Measurements from ENCODE around the gene SLC50A1. TPM values are rescaled to one million over a fixed set of nuclear protein-coding genes. Genes with fewer than 3 reads are reported as not detected.

SLC50A1 gene
- total RNA-seq, 1 experiment from 2014 or later, result 67.4 TPM

DNA sequence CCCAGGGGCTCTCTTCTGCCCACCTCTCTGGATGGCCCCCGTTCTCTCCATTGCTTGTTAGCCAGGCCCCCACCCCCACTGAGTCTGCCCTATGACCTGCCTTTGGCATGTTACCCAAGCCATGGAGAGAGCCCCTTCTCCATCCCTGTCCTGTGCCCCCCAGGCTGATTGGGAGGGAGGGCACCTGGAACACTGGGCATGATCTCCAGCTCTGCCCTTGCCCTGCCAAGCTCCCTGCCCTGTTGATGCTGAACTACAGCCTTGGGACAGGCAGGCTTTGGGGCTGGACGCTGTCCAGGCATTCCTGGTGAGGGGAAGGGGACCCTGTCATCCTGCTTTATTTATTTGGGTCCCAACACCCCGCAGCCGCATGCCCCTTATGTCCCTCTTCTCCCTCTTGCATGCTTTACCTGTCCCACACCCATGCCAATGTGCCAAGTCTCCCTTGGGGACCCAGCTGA lies 48.7 kb downstream of the SLC50A1 start:
- BruUV-seq (replicated peaks), result no TSS peak
- in situ Hi-C loops (cut with HindIII; ENCODE audit: low pct_unique_long_range_greater_than_20kb, low sequenced_read_pairs), result no loop called here
- Histone ChIP-seq H3K4me3 (ENCODE audit: low read depth in 2 of 2, low read length in 2 of 2) (no peak overlapping the region), H3K36me3 (ENCODE audit: control insufficient read depth, insufficient read depth, low read length) (no peaks in the 10 kb centered on the region), H3K4me1 (ENCODE audit: control insufficient read depth, insufficient read depth, low read length) (peaks cover 2% of the 10 kb centered on the region), H3K27me3 (ENCODE audit: control insufficient read depth, insufficient read depth, low read length) (no peaks in the 10 kb centered on the region), H3K27ac (ENCODE audit: low read length) (no peak overlapping the region), H3K9me3 (ENCODE audit: control insufficient read depth, insufficient read depth, low read depth, low read length) (no peaks in the 10 kb centered on the region)
- no peak for DNase-seq (ENCODE audit: low read depth, low spot score)
- no peak for ATAC-seq
- ChIA-PET POLR2A (interaction anchor here (0.6 kb wide), 1 partner anchor 99 kb away, joined by 3 read pairs; no protein-coding TSS in a partner anchor), CTCF (no interaction called here)
- TF ChIP-seq, protein P1, sequence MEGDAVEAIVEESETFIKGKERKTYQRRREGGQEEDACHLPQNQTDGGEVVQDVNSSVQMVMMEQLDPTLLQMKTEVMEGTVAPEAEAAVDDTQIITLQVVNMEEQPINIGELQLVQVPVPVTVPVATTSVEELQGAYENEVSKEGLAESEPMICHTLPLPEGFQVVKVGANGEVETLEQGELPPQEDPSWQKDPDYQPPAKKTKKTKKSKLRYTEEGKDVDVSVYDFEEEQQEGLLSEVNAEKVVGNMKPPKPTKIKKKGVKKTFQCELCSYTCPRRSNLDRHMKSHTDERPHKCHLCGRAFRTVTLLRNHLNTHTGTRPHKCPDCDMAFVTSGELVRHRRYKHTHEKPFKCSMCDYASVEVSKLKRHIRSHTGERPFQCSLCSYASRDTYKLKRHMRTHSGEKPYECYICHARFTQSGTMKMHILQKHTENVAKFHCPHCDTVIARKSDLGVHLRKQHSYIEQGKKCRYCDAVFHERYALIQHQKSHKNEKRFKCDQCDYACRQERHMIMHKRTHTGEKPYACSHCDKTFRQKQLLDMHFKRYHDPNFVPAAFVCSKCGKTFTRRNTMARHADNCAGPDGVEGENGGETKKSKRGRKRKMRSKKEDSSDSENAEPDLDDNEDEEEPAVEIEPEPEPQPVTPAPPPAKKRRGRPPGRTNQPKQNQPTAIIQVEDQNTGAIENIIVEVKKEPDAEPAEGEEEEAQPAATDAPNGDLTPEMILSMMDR (IDR thresholded peaks at IDR 0.05), result no peak
- TF ChIP-seq POLR2AphosphoS5 (IDR thresholded peaks at IDR 0.05; ENCODE audit: low read depth, low read length), result no peak
- TF ChIP-seq, protein P2, sequence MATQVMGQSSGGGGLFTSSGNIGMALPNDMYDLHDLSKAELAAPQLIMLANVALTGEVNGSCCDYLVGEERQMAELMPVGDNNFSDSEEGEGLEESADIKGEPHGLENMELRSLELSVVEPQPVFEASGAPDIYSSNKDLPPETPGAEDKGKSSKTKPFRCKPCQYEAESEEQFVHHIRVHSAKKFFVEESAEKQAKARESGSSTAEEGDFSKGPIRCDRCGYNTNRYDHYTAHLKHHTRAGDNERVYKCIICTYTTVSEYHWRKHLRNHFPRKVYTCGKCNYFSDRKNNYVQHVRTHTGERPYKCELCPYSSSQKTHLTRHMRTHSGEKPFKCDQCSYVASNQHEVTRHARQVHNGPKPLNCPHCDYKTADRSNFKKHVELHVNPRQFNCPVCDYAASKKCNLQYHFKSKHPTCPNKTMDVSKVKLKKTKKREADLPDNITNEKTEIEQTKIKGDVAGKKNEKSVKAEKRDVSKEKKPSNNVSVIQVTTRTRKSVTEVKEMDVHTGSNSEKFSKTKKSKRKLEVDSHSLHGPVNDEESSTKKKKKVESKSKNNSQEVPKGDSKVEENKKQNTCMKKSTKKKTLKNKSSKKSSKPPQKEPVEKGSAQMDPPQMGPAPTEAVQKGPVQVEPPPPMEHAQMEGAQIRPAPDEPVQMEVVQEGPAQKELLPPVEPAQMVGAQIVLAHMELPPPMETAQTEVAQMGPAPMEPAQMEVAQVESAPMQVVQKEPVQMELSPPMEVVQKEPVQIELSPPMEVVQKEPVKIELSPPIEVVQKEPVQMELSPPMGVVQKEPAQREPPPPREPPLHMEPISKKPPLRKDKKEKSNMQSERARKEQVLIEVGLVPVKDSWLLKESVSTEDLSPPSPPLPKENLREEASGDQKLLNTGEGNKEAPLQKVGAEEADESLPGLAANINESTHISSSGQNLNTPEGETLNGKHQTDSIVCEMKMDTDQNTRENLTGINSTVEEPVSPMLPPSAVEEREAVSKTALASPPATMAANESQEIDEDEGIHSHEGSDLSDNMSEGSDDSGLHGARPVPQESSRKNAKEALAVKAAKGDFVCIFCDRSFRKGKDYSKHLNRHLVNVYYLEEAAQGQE (IDR thresholded peaks at IDR 0.05; ENCODE audit: insufficient read depth in 1 of 2, low read depth in 2 of 2, low read length in 1 of 2), result no peak
- TF ChIP-seq SIN3A (IDR thresholded peaks at IDR 0.05; ENCODE audit: borderline replicate concordance, insufficient read depth, low read depth, low read length), result no peak
- TF ChIP-seq TCF7L2 (IDR thresholded peaks at IDR 0.05; ENCODE audit: low read depth, low read length), result no peak
- intact Hi-C loops (cut with micrococcal nuclease; ENCODE audit: unreplicated experiment), result no loop called here

DNA sequence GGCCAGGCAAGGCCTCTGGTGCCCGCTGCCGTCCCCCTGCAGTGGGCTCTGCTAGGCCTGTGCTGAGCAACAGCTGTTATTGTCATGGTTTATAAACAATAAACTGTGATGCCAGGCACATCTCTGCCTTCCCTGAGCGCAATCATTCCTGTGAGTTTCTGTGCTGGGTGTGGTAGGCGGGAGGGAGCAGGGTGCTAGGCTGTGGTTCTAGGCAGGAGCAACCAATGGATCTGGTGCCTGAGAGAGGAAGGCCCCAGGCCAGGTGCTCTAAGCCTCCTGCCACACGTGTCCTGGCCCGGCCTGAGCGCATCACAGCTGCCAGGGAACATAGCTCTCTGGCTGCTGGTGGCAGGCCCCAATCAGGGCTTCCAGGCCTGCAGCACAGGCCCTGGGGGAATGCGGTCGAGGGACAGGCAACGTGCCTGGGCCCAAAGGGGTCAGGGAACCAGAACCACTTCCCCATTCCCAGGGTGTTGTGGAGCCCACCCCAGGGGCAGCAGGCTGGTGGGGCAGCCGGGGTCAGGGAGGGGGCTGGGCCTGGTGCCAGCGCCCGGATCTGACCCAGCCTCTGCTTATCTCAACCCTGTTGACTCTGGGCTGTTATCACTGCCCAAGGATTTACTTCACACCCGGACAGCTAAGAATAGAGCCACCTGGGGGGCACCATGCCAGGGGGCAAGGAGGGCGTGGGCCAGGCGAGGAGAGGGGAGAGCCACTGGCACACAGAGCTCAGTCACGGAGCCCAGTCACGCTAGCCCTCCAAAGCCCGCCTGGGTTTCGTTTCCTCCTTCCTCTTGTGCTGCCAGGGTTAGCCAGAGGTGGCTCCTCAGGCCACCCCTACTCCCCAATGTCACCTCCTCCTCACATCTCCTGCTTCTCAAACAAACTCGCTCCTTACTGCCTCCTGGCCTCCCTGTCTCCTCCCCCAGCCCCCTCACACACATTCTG lies 49.5 kb downstream of the SLC50A1 start:
- no TSS peak for BruUV-seq (replicated peaks)
- ChIA-PET POLR2A (interaction anchor here (0.6 to 1.1 kb wide), 2 partner anchors 10 to 99 kb away, joined by 3 to 4 read pairs; no protein-coding TSS in a partner anchor), CTCF (no interaction called here)
- Histone ChIP-seq H3K4me1 (ENCODE audit: control insufficient read depth, insufficient read depth, low read length) (peaks cover 2% of the 10 kb centered on the region), H3K27ac (ENCODE audit: low read length) (no peak overlapping the region), H3K9me3 (ENCODE audit: control insufficient read depth, insufficient read depth, low read depth, low read length) (no peaks in the 10 kb centered on the region), H3K27me3 (ENCODE audit: control insufficient read depth, insufficient read depth, low read length) (no peaks in the 10 kb centered on the region), H3K4me3 (ENCODE audit: low read depth in 2 of 2, low read length in 2 of 2) (no peak overlapping the region), H3K36me3 (ENCODE audit: control insufficient read depth, insufficient read depth, low read length) (no peaks in the 10 kb centered on the region)
- in situ Hi-C loops (cut with HindIII; ENCODE audit: low pct_unique_long_range_greater_than_20kb, low sequenced_read_pairs), result no loop called here
- no peak for TF ChIP-seq POLR2AphosphoS5 (IDR thresholded peaks at IDR 0.05; ENCODE audit: low read depth, low read length)
- TF ChIP-seq, protein P2 (IDR thresholded peaks at IDR 0.05; ENCODE audit: insufficient read depth in 1 of 2, low read depth in 2 of 2, low read length in 1 of 2), result no peak
- TF ChIP-seq, protein P1 (IDR thresholded peaks at IDR 0.05), result no peak
- TF ChIP-seq TCF7L2 (IDR thresholded peaks at IDR 0.05; ENCODE audit: low read depth, low read length), result no peak
- no peak for TF ChIP-seq SIN3A (IDR thresholded peaks at IDR 0.05; ENCODE audit: borderline replicate concordance, insufficient read depth, low read depth, low read length)
- intact Hi-C loops (cut with micrococcal nuclease; ENCODE audit: unreplicated experiment), result no loop called here
- DNase-seq (ENCODE audit: low read depth, low spot score) (no peak), ATAC-seq (0 out of 2 replicates have a peak, but pooled peaks have one; percentile 25)

All from Panc1 (cell line).